Naive thymus-derived CD8-positive, alpha-beta T cell (primary cell): ENCODE measurements around the gene PCDHA4. TPM values are rescaled to one million over a fixed set of nuclear protein-coding genes. Genes with fewer than 3 reads are reported as not detected.
"Not testable (repeated sequence)": the region's sequence is repeated elsewhere in the genome, so short reads cannot be mapped to it uniquely, and the experiment has no call there.

Source experiments
- ATAC-seq, 2 donors: fragments of 150-1000 bp; cut with Tn5 transposase in 1 of 2; sonication (Bioruptor Pico), chemical (Tn5 transposase) in 1 of 2; 1 replicate in 1 of 2; 2 replicates in 1 of 2; pipeline ENCODE4 v1.10.0; 2021; ENCODE audit warnings: mild to moderate bottlenecking in 2 of 2, moderate library complexity in 2 of 2
- POLR2A ChIA-PET: fragments of 350-600 bp; sonication (Branson Sonifier 250); formaldehyde crosslinking; loops from one replicate; lab custom pipeline; 2021; ENCODE audit warnings: antibody characterized with exemption; lab: Charles Lee
- DNase-seq, 10 donors: peaks; one replicate each; pipeline versions ENCODE4 v3.0.0 to v3.0.0-alpha.2; 2020 to 2022
- H3K27ac Mint-ChIP-seq, 10 donors: one replicate each; pipeline ENCODE4 v1.8.0; 2020 to 2022; ENCODE audit warnings: mild to moderate bottlenecking in 10 of 10, mixed read lengths in 10 of 10, moderate library complexity in 4 of 10, inconsistent platforms in 1 of 10
- H3K27me3 Mint-ChIP-seq, 5 donors: one replicate each; pipeline ENCODE4 v1.8.0; 2021 to 2022; ENCODE audit warnings: mixed read lengths in 5 of 5
- H3K36me3 Mint-ChIP-seq, 3 donors: one replicate each; pipeline ENCODE4 v1.8.0; 2020 to 2022; ENCODE audit warnings: mixed read lengths in 3 of 3, mild to moderate bottlenecking in 2 of 3, inconsistent platforms in 1 of 3
- H3K4me1 Mint-ChIP-seq, 4 donors: one replicate each; pipeline ENCODE4 v1.8.0; 2021 to 2022; ENCODE audit warnings: mixed read lengths in 4 of 4
- H3K4me3 Mint-ChIP-seq, 10 donors: one replicate each; pipeline ENCODE4 v1.8.0; 2020 to 2022; ENCODE audit warnings: mild to moderate bottlenecking in 10 of 10, mixed read lengths in 10 of 10, moderate library complexity in 6 of 10, inconsistent platforms in 1 of 10
- H3K9me3 Mint-ChIP-seq, 9 donors: one replicate each; pipeline ENCODE4 v1.8.0; 2020 to 2022; ENCODE audit warnings: mixed read lengths in 9 of 9, mild to moderate bottlenecking in 3 of 9, inconsistent platforms in 1 of 9, moderate library complexity in 1 of 9
- polyA plus RNA-seq, 3 donors: library from polyadenylated mRNA; unstranded; fragments of 300-500 nt; fragmentation: Illumina TruSeq; gene quantifications; one replicate each; pipeline ENCODE4 v1.2.3, GENCODE V29; 2021
- total RNA-seq, 8 experiments: library from RNA in 2 of 8; stranded (reverse) in 2 of 8; gene quantifications; one replicate each; pipeline ENCODE4 v1.2.3 and lab custom pipeline; 2021 to 2026

PCDHA4 gene
- not detected for total RNA-seq
- not detected for polyA plus RNA-seq
- total RNA-seq (lab: John Stamatoyannopoulos, UW), result 0 to 0.09 (median 0) reads per million in 6 experiments

DNA sequence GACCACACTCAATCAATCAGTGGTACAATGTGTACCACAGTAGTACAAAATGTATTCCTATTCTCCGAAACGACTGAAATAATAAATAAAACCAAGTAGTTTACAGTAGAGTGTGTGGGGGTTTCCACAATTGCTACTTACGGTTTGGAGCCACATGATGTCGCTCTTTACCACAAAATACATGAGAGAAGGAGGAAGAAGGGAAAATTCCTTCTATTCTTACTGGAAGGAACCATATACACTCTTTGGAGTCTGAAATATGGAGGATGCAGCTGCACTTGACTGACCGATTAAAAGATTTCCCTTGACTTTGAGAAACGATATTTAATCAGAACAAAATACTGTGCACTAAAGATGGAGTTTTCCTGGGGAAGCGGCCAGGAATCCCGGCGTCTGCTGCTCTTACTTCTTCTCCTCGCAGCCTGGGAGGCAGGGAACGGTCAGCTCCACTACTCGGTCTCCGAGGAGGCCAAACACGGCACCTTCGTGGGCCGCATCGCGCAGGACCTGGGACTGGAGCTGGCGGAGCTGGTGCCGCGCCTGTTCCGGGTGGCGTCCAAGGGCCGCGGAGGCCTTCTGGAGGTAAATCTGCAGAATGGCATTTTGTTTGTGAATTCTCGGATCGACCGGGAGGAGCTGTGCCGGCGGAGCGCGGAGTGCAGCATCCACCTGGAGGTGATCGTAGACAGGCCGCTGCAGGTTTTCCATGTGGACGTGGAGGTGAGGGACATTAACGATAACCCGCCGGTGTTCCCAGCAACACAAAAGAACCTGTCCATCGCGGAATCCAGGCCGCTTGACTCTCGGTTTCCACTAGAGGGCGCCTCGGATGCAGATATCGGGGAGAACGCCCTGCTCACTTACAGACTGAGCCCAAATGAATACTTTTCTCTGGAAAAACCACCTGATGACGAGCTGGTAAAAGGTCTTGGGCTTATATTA is at the start of gene PCDHA4:
Gene PCDHA4, plus strand, starts transcription at position 235 of the 942 bp plus-strand sequence.
- ATAC-seq (no peak), DNase-seq (no peak)
- peak within 1 kb of the TSS in 1 of 10 donors; percentile 34 for H3K27ac Mint-ChIP-seq
- peaks cover 17 to 83% (median 44%) of the 10 kb centered on the region in 9 donors for H3K9me3 Mint-ChIP-seq
- H3K36me3 Mint-ChIP-seq, result peaks cover 5 to 53% (median 15%) of the 10 kb centered on the region in 3 donors
- peak within 1 kb of the TSS in 1 of 10 donors; percentile 12 for H3K4me3 Mint-ChIP-seq
- POLR2A ChIA-PET, result no interaction called here
- no peaks in the 10 kb centered on the region for H3K4me1 Mint-ChIP-seq
- H3K27me3 Mint-ChIP-seq, result peaks cover 19 to 46% (median 33%) of the 10 kb centered on the region in 5 donors

DNA sequence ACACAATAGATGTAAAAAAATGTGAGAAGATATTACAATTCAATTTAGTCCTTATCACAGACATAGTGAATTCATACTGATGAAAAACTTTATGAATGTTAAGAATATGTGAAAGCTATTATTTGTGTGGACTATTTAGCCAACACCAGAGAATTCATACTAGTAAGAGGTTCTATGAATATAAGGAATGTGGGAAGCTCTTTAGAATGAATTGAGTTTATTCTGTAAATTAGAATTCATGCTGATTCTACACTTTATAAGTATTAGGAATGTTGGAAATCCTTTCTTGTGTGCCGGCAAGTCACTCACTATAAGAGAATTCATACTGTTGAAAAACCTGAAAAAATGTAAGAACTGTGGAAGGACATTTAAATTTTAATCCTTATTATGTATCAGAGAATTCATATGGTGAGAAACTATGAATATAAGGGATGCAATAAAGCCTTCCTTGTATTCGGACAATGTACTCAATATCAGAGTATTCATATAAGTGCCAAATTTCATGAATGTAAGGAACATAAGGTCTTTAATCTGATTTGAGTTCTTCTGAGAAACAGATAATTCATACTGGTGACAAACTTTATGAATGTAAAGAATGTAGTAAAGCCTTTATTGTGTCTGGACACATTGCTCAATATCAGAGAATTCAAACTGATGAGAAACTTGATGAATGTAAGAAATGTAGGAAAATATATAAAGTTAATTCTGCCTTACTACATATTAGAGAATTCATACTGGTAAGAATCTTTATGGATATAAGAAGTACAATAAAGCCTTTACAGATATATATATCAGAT is 42.5 kb upstream of the PCDHA4 start:
- POLR2A ChIA-PET, result no interaction called here
- Mint-ChIP-seq H3K36me3 (peaks cover 3 to 51% (median 47%) of the 10 kb centered on the region in 3 donors), H3K27me3 (peaks cover 0 to 5% (median 0%) of the 10 kb centered on the region in 5 donors), H3K4me3 (no peak overlapping the region), H3K9me3 (peaks cover 20 to 98% (median 47%) of the 10 kb centered on the region in 9 donors), H3K4me1 (no peaks in the 10 kb centered on the region), H3K27ac (no peak overlapping the region)
- no peak for DNase-seq
- ATAC-seq, result no peak

DNA sequence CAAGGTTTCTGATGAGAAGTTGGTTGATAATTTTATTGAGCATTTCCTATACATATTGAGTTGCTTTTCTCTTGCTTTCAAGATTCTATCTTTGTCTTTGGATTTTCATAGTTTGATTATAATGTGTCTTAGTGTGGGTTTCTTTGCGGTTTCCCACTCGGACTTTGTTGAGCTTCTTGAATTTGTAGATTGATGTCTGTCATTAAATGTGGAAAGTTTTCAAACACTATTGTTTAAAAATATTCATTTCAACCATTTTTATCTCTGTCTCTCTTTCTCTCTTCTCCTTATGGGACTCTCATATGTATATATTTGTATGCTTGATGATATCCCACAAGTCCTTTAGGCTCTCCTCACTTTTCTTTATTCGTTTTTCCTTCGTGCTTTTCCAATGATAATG is 39.4 kb upstream of the PCDHA4 start:
- POLR2A ChIA-PET, result no interaction called here

DNA sequence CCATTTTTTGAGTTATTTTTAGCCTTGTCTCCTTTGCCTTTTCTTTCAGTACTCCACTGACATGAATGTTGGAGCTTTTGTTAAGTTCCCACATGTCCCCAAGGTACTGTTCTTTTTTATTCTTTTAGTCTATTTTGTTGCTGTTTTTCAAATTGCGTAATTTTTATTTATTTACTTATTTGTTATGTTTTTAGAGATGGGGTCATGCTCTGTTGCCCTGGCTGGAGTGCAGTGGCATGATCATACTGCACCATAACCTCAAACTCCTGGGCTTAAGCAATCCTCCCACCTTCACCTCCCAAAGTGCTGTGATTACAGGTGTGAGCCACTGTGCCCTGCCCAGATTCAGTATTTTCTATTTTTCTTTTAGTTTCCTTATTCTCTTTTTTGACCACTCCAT is 26.4 kb upstream of the PCDHA4 start:
- peaks cover 24 to 100% (median 66%) of the 10 kb centered on the region in 9 donors for H3K9me3 Mint-ChIP-seq
- POLR2A ChIA-PET, result no interaction called here
- no peak overlapping the region for H3K27ac Mint-ChIP-seq
- H3K4me1 Mint-ChIP-seq, result no peaks in the 10 kb centered on the region
- H3K36me3 Mint-ChIP-seq, result peaks cover 14 to 76% (median 47%) of the 10 kb centered on the region in 3 donors
- no peak for ATAC-seq
- DNase-seq, result no peak
- peaks cover 7 to 23% (median 17%) of the 10 kb centered on the region in 5 donors for H3K27me3 Mint-ChIP-seq
- H3K4me3 Mint-ChIP-seq, result no peak overlapping the region

More for the DNA sequence above, 39.4 kb upstream of the PCDHA4 start:
- Mint-ChIP-seq H3K36me3 (peaks cover 4 to 57% (median 40%) of the 10 kb centered on the region in 3 donors), H3K4me3 (no peak overlapping the region), H3K27ac (no peak overlapping the region), H3K9me3 (peaks cover 31 to 99% (median 55%) of the 10 kb centered on the region in 9 donors), H3K27me3 (peaks cover 0 to 2% (median 0%) of the 10 kb centered on the region in 5 donors), H3K4me1 (no peaks in the 10 kb centered on the region)
- DNase-seq (no peak), ATAC-seq (no peak)

- Mint-ChIP-seq H3K27me3 (peaks cover 21 to 51% (median 31%) of the 10 kb centered on the region in 5 donors), H3K4me1 (no peaks in the 10 kb centered on the region), H3K36me3 (peaks cover 18 to 48% (median 47%) of the 10 kb centered on the region in 3 donors), H3K4me3 (no peak within 1 kb of the TSS), H3K27ac (peak within 1 kb of the TSS in 2 of 10 donors; percentile 43 to 82), H3K9me3 (peaks cover 12 to 97% (median 51%) of the 10 kb centered on the region in 9 donors)
- POLR2A ChIA-PET, result no interaction called here
- ATAC-seq (no peak), DNase-seq (no peak)
Measured at GRCh38 chr5:140785905-140786686, 20.8 kb upstream of the PCDHA4 start, which contains the start of gene PCDHA1. TSS of gene PCDHA1 (plus strand) at chr5:140786140.

DNA sequence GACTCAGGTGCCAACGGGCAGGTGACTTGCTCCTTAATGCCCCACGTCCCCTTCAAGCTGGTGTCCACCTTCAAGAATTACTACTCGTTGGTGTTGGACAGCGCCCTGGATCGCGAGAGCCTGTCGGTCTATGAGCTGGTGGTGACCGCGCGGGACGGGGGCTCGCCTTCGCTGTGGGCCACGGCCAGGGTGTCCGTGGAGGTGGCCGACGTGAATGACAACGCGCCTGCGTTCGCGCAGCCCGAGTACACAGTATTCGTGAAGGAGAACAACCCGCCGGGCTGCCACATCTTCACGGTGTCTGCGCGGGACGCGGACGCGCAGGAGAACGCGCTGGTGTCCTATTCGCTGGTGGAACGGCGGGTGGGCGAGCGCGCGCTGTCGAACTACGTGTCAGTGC is 19.4 kb upstream of the PCDHA4 start:
- H3K27ac Mint-ChIP-seq, H3K4me1 Mint-ChIP-seq, POLR2A ChIA-PET, ATAC-seq, H3K4me3 Mint-ChIP-seq: not testable (repeated sequence)
- peaks cover 18 to 51% (median 49%) of the 10 kb centered on the region in 3 donors for H3K36me3 Mint-ChIP-seq
- peak in 1 of 10 donors; percentile 53 for DNase-seq
- peaks cover 14 to 97% (median 52%) of the 10 kb centered on the region in 9 donors for H3K9me3 Mint-ChIP-seq
- H3K27me3 Mint-ChIP-seq, result peaks cover 28 to 56% (median 42%) of the 10 kb centered on the region in 5 donors

GRCh38 chr5:140787849-140788504 is 18.9 kb upstream of the PCDHA4 start:
- H3K4me1 Mint-ChIP-seq, H3K4me3 Mint-ChIP-seq, POLR2A ChIA-PET, ATAC-seq, DNase-seq, H3K27ac Mint-ChIP-seq: not testable (repeated sequence)
- H3K9me3 Mint-ChIP-seq, result peaks cover 18 to 97% (median 53%) of the 10 kb centered on the region in 9 donors
- H3K27me3 Mint-ChIP-seq, result peaks cover 31 to 57% (median 44%) of the 10 kb centered on the region in 5 donors
- H3K36me3 Mint-ChIP-seq, result peaks cover 18 to 51% (median 47%) of the 10 kb centered on the region in 3 donors

- POLR2A ChIA-PET, result no interaction called here
- Mint-ChIP-seq H3K27me3 (peaks cover 31 to 69% (median 47%) of the 10 kb centered on the region in 5 donors), H3K27ac (no peak overlapping the region), H3K4me1 (no peaks in the 10 kb centered on the region), H3K4me3 (no peak overlapping the region), H3K9me3 (peaks cover 17 to 98% (median 53%) of the 10 kb centered on the region in 9 donors), H3K36me3 (peaks cover 16 to 63% (median 54%) of the 10 kb centered on the region in 3 donors)
- ATAC-seq, result no peak
- DNase-seq, result no peak
Measured at GRCh38 chr5:140791089-140791488, 15.8 kb upstream of the PCDHA4 start.

DNA sequence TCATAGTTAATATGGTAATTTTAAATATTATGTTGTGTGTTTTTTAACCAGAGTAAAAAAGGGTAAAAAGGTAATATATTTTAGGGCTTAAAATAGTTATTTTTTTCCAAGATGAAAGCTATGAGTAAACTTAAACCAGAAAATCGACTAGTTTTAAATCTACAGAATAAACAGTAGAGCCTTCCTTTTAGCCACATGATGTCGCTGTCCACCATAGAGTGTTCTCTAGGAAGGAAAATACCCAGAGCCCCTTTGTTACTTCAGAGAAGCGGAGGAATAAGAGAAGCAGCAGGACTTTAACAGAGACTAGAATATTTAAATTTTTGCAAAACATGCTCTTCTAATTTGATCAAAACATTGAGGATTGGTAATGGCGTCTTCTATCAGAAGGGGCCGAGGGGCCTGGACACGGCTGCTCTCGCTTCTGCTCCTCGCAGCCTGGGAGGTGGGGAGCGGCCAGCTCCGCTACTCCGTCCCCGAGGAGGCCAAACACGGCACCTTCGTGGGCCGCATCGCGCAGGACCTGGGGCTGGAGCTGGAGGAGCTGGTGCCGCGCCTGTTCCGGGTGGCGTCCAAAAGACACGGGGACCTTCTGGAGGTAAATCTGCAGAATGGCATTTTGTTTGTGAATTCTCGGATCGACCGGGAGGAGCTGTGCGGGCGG is 12.1 kb upstream of the PCDHA4 start, which contains the start of gene PCDHA2:
Gene PCDHA2, plus strand, starts transcription at position 258 of the 664 bp plus-strand sequence.
- Mint-ChIP-seq H3K36me3 (peaks cover 8 to 64% (median 44%) of the 10 kb centered on the region in 3 donors), H3K9me3 (peaks cover 18 to 83% (median 50%) of the 10 kb centered on the region in 9 donors), H3K27ac (no peak within 1 kb of the TSS), H3K27me3 (peaks cover 27 to 50% (median 38%) of the 10 kb centered on the region in 5 donors), H3K4me3 (no peak within 1 kb of the TSS), H3K4me1 (no peaks in the 10 kb centered on the region)
- DNase-seq, result no peak
- ATAC-seq, result no peak
- POLR2A ChIA-PET, result no interaction called here

GRCh38 chr5:140795259-140795641 is 11.6 kb upstream of the PCDHA4 start:
- Mint-ChIP-seq H3K4me3 (no peak overlapping the region), H3K27me3 (peaks cover 28 to 52% (median 39%) of the 10 kb centered on the region in 5 donors), H3K9me3 (peaks cover 18 to 83% (median 53%) of the 10 kb centered on the region in 9 donors), H3K27ac (no peak overlapping the region), H3K36me3 (peaks cover 9 to 67% (median 44%) of the 10 kb centered on the region in 3 donors), H3K4me1 (no peaks in the 10 kb centered on the region)
- no peak for DNase-seq
- POLR2A ChIA-PET, result no interaction called here
- no peak for ATAC-seq
